Measurements from ENCODE around the gene VMP1. TPM values are rescaled to one million over a fixed set of nuclear protein-coding genes. Genes with fewer than 3 reads are reported as not detected.

The VMP1 gene
- total and polyA plus RNA-seq, 2 donors (not counting 1 experiment from before 2014, with no cell fraction given), result 20.4 to 83.5 TPM

DNA sequence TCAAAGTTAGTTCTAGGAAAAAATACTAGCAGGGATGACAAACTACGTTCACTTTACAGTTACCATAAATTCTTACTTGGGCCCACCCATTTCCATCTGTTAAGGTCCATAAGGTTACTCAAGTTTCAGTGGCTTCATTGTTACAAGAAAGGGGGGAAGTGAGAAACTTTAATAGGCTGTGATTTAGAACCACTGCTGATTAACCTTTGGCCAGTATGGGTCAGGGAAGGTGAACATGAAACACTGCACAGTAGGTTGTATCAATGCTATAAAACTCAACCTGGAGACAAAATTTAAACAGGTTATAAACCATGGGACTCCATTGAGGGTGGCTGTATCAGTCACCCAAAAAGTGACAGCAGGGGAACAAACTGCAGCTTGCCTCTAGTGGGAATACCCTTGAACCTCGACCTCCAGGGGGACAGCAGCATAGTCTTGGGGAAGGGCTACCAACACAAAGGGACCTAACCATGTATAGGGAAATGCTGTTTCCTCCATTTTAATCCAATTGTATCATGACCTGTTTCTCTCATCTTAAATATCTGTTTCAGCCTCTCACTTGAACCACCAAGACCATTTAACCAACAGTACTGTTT is 10.7 kb upstream of the VMP1 start:
- Histone ChIP-seq H2AFZ (ENCODE audit: insufficient read depth, low read depth, low read length, poor library complexity, severe bottlenecking) (no peak overlapping the region), H3K36me3 (replicated peaks in 1 of 2; ENCODE audit: control extremely low read depth in 1 of 2, control insufficient read depth in 1 of 2, extremely low read depth in 1 of 2, insufficient read depth in 2 of 2, low read length in 1 of 2) (peaks cover 26 to 70% of the 10 kb centered on the region in 2 experiments), H3K4me3 (ENCODE audit: control extremely low read depth in 1 of 5, extremely low read depth in 1 of 5, insufficient read depth in 1 of 5, low read depth in 2 of 5, low read length in 4 of 5) (no peak overlapping the region), H3K9ac (ENCODE audit: low read length) (no peak overlapping the region), H3K9me3 (ENCODE audit: control extremely low read depth in 1 of 3, control insufficient read depth in 2 of 3, insufficient read depth in 1 of 3, low read length in 2 of 3) (no peaks in the 10 kb centered on the region), H4K20me1 (ENCODE audit: control insufficient read depth, insufficient read depth, low read length, poor library complexity, severe bottlenecking) (peaks cover 31% of the 10 kb centered on the region), H3K27me3 (replicated peaks in 1 of 4; ENCODE audit: control extremely low read depth in 1 of 4, control insufficient read depth in 3 of 4, insufficient read depth in 4 of 4, low read length in 3 of 4) (no peaks in the 10 kb centered on the region), H3K27ac (ENCODE audit: low read length in 2 of 2) (peak overlapping the region in 1 of 2 donors; percentile 39), H3K79me2 (ENCODE audit: control insufficient read depth, insufficient read depth, low read length) (peaks cover 44% of the 10 kb centered on the region), H3K4me1 (ENCODE audit: control insufficient read depth in 2 of 2, insufficient read depth in 2 of 2, low read length in 2 of 2) (no peaks in the 10 kb centered on the region), H3K4me2 (replicated peaks; ENCODE audit: low read depth, low read length, poor library complexity, severe bottlenecking) (no peak overlapping the region)
- Mint-ChIP-seq H3K4me3 (no peak overlapping the region), H3K9me3 (ENCODE audit: insufficient read depth) (no peaks in the 10 kb centered on the region), H3K27me3 (no peaks in the 10 kb centered on the region), H3K27ac (no peak overlapping the region), H3K4me1 (peaks cover 31% of the 10 kb centered on the region)
- WGBS (ENCODE audit: insufficient coverage), result 100% methylated on average over 1 of the region's 2 CpGs
- ATAC-seq (ENCODE audit: low read depth) (no peak), DNase-seq (no peak)
- no peak for TF ChIP-seq EZH2 (IDR thresholded peaks at IDR 0.05; ENCODE audit: borderline replicate concordance, insufficient read depth, low read depth, low read length, poor library complexity, severe bottlenecking)
- TF ChIP-seq, protein P1, sequence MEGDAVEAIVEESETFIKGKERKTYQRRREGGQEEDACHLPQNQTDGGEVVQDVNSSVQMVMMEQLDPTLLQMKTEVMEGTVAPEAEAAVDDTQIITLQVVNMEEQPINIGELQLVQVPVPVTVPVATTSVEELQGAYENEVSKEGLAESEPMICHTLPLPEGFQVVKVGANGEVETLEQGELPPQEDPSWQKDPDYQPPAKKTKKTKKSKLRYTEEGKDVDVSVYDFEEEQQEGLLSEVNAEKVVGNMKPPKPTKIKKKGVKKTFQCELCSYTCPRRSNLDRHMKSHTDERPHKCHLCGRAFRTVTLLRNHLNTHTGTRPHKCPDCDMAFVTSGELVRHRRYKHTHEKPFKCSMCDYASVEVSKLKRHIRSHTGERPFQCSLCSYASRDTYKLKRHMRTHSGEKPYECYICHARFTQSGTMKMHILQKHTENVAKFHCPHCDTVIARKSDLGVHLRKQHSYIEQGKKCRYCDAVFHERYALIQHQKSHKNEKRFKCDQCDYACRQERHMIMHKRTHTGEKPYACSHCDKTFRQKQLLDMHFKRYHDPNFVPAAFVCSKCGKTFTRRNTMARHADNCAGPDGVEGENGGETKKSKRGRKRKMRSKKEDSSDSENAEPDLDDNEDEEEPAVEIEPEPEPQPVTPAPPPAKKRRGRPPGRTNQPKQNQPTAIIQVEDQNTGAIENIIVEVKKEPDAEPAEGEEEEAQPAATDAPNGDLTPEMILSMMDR (IDR thresholded peaks at IDR 0.05), result no peak
- ChIA-PET POLR2A (no interaction called here), CTCF (no interaction called here)
- intact Hi-C loops (cut with micrococcal nuclease), result no loop called here

DNA sequence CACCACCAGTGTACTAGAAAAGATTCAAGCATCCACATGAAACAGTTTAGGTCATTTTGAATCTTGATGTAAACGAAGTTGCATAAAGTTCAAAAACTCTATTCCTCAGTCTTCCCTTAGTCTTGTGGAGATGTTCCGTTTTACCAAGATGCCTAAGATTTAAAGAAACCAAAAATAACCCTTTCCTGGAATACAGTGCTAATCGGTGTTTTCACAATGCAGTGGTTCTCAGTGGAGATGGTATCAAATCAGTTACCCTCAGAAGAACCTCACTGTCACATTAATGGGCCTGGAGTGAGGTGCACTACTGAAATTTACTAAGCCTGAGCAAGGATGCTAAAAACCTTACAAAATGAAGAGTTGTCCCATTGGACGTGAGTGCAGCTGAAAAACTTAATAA is 9.3 kb upstream of the VMP1 start:
- no peak for ATAC-seq (ENCODE audit: low read depth)
- Mint-ChIP-seq H3K4me3 (no peak overlapping the region), H3K27ac (peak overlapping the region; percentile 4), H3K27me3 (no peaks in the 10 kb centered on the region), H3K9me3 (ENCODE audit: insufficient read depth) (no peaks in the 10 kb centered on the region), H3K4me1 (peaks cover 42% of the 10 kb centered on the region)
- no peak overlapping the region for H3K27ac ChIP-seq (ENCODE audit: low read length in 2 of 2)
- H3K27me3 ChIP-seq (replicated peaks in 1 of 4; ENCODE audit: control extremely low read depth in 1 of 4, control insufficient read depth in 3 of 4, insufficient read depth in 4 of 4, low read length in 3 of 4), result no peaks in the 10 kb centered on the region
- no peaks in the 10 kb centered on the region for H3K9me3 ChIP-seq (ENCODE audit: control extremely low read depth in 1 of 3, control insufficient read depth in 2 of 3, insufficient read depth in 1 of 3, low read length in 2 of 3)
- H3K79me2 ChIP-seq (ENCODE audit: control insufficient read depth, insufficient read depth, low read length), result peaks cover 57% of the 10 kb centered on the region
- peaks cover 28 to 67% of the 10 kb centered on the region in 2 experiments for H3K36me3 ChIP-seq (replicated peaks in 1 of 2; ENCODE audit: control extremely low read depth in 1 of 2, control insufficient read depth in 1 of 2, extremely low read depth in 1 of 2, insufficient read depth in 2 of 2, low read length in 1 of 2)
- H2AFZ ChIP-seq (ENCODE audit: insufficient read depth, low read depth, low read length, poor library complexity, severe bottlenecking), result no peak overlapping the region
- intact Hi-C loops (cut with micrococcal nuclease), result no loop called here
- DNase-seq, result no peak
- TF ChIP-seq, protein P1 (IDR thresholded peaks at IDR 0.05), result no peak
- CTCF ChIA-PET, result no interaction called here
- no peak overlapping the region for H3K4me3 ChIP-seq (ENCODE audit: control extremely low read depth in 1 of 5, extremely low read depth in 1 of 5, insufficient read depth in 1 of 5, low read depth in 2 of 5, low read length in 4 of 5)
- POLR2A ChIA-PET, result no interaction called here
- no peak overlapping the region for H3K4me2 ChIP-seq (replicated peaks; ENCODE audit: low read depth, low read length, poor library complexity, severe bottlenecking)
- peaks cover 37% of the 10 kb centered on the region for H4K20me1 ChIP-seq (ENCODE audit: control insufficient read depth, insufficient read depth, low read length, poor library complexity, severe bottlenecking)
- no CpG with 5 or more reads among the region's 4 CpGs for WGBS (ENCODE audit: insufficient coverage)
- H3K4me1 ChIP-seq (ENCODE audit: control insufficient read depth in 2 of 2, insufficient read depth in 2 of 2, low read length in 2 of 2), result no peaks in the 10 kb centered on the region
- H3K9ac ChIP-seq (ENCODE audit: low read length), result no peak overlapping the region

Data from B cell (primary cell).